ENCODE measurements around the gene KCNAB1.

KCNAB1 gene

DNA sequence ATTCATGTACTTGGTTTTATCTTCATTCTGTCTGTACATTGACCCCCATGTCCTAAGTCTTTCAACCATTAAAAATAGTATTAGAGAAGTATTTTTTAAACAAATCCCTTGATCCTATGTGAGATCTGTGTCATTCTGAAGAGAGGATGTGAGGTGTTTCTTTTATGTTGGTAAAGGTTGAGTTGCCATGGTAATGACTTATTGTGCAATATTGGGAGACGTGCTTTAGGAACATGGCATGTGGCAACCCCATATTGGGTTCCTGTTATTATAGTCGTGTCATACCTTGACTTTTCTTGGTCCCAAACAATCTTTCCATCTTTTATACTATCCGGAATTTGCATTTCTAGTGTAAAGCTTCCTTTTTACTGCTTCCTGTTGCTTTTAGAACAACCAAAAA is 203.1 kb downstream of the KCNAB1 start:
- no peak for DNase-seq (ENCODE audit: low read depth)

DNA sequence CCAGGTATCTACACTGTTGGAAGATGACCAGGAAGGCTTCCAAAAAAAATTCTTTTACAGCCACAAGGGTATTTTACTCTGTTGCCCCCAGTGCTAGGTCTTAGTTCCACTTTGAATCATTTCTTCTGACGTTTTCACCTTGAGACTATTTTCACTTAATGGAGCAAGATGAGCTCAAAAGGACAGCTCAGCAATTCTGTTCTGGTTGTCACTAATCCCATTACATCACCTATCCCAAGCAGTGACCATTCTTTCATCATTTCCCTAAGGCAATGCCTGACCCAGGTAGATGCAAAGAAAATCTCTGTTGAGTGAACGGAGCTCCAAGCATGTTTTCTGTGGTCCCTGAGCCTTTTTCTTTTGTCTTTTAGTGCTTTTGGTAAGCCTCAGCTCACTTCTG is 210.0 kb downstream of the KCNAB1 start:
- no peak for DNase-seq (ENCODE audit: low read depth)

DNA sequence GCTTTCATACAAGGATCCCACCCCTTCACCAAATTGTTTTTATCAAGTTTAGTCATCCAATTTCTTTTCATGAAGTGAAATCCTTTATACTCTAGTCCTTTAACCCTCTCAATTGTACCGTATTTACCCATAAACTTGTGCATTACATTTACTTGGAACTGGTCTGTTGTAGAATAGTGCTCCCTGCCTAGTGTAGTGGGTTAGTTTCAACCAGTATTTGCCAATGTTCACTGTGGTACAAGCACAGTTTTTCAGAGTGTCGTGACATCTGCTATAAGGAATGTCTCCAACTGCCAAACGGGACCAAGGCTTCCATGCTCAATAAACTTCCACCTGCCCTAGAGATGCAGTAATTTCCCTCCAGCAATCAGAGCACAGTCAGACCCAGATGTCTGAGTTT is 211.9 kb downstream of the KCNAB1 start:
- DNase-seq (ENCODE audit: low read depth), result no peak

DNA sequence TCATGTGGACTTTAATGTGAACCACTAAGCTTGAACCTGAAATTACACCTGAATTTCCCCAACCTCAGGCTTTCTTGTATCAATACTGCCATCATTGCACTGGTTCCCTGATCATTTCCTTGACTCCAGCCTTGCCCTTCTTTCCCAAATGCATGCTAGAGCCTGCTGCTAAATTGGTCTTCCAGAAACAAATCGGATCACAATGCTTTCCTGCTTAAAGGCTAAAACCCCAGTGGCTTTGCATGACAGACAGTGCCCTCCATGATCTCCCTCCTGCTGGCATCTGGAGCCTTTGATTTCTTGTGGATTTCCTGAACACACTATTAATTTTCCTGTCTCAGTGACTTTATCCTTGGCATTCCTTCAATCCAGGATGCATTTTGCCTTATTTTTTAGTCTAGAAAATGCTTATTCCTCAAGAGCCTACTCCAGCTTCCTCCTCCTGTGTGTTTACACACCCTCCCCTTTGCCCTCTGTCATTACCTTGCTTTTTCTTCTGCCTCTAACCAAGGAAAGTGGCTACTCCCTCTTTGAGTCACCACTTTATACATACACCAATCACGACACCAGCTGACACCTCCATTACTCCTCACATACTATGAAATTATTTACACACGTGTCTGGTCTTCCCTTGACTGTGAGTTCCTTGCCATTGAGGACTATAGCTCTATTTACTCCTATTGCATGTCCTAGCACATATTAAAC is 214.6 kb downstream of the KCNAB1 start:
- DNase-seq (ENCODE audit: low read depth), result no peak

DNA sequence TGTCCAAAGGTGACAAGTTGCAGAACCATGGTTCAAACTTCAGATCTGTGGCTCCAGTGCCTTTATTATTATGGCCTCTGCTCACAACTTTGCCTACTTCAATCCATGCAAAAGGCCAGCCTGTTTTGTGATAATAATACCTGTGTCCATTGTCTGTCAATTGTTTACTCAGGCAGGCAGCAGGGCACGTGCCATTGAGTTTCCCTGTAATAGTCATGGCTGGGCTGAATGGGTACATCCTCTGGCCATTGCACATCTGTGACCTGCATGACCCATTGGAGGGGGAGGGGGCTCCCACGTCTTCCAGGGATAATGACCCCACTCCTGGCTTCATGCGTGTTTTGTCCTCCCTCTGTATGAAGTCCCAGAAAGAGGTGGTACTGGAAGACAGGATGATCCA is 219.1 kb downstream of the KCNAB1 start:
- no peak for DNase-seq (ENCODE audit: low read depth)

DNA sequence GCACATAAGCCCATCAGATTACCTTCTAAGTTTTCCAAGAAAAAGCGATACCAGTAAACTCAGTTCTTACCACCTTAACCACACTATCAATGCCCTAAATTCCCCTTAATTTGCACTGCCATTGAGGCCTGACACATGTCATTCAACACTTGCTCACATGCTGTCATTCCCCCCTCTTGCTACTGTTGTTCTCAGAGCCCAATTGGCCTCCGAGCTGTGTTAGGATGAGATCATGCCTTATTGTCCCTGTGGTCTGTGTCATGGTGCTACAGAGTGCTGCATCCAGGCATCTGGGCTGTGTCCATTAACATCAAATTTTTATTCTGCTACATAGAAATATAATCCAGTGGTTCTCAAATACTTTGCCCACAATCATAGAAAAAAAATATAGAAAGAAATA is 221.0 kb downstream of the KCNAB1 start:
- DNase-seq (ENCODE audit: low read depth), result no peak

DNA sequence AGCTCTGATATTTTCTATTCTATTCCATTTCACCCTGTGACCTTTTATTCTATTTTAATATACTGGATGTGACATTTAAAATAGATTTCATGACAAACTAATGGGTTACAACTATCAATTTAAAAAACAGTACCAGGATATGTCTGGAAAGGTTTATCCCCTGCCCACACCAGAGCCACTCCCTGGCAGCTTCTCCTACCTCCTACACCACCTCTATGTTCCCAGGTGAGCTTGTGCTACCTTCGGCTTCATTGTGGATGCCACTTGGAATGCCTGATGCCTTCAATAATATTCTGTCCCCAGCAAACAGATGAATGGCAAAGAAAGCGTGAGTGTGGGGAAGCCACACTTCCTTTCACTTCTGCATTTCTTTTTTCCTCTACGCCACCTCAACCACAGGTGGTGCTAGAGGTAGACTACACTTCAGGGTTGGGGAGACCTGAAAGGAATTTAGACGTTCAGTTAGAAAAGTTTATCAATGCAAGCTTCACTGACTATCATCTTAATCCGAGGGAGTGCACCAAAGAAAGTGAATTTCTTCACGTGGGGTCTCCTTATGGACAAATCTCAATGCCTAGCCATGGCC is 221.5 kb downstream of the KCNAB1 start:
- DNase-seq (ENCODE audit: low read depth), result no peak

DNA sequence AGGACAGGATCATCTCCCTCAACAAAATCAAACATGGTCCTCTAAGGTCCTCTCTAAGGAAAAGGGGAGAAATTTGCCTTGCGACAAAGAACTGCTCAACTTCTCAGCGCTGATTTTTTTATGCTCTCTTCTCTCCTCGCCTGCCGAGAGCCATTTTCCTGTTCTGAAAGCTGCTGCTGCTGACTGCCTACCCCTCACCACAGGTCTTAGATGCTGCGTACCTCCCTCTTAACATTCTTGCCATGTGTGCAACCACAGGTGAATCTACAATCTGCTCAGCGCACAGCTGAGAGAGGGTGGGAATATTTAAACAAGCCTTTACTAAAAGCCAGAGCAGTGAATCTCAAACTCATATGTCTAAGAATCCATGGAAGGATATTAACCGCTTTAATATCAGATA is 223.8 kb downstream of the KCNAB1 start:
- DNase-seq (ENCODE audit: low read depth), result no peak

DNA sequence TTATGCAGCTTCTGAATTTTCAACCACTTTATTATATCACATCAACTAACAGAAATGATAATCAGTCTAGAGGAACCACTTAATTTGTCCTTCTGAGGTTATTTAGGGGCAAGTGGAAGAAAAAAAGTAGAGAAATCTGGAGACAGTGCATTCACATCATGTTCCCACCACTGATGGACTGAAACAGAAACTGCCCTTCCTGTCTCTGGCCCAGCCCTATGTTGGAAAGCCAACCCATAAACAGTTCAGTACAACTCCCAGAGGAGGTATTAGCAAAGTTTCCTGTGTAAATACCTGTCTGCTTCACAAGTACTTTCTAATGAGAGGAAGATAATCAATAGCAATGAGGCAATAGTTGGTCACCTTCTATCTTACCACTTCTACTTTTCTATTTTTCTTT is 228.7 kb downstream of the KCNAB1 start:
- DNase-seq (ENCODE audit: low read depth), result no peak

DNA sequence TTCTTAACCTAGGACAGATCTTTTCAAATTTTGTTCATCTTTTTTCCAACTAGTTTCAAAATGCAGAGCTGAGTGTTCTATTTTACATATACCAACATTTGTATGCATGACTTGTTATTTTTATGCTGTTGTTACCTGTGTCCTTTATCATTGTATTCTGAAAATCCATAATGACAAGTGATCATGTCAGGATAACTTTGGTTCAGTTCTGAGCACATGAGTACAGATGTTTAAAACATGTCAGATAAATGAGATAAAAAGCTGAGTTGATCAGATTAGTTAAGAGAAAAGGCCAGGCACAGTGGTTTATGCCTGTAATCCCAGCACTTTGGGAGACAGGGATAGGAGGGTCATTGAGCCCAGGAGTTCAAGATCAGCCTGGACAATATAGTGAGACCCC is 229.6 kb downstream of the KCNAB1 start:
- DNase-seq (ENCODE audit: low read depth), result no peak

DNA sequence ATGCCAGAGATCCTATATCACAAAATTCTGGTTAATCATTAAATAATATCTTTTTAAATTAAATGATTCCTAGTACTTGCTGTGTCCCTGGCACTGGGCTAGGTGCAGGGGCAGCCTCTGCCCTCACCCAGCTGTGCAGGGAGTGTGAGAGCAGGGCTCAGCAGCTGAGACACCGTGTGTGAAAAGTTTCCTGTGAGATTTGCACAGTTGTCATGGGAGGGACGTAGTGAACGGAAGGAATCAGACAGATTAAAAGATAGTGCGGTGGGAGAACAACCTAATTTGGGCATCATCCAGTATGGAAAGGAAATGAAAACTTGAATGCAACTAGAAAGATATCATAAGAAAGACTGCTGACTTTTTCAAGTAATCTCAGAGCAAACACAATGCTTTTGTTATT is 230.4 kb downstream of the KCNAB1 start:
- no peak for DNase-seq (ENCODE audit: low read depth)

DNA sequence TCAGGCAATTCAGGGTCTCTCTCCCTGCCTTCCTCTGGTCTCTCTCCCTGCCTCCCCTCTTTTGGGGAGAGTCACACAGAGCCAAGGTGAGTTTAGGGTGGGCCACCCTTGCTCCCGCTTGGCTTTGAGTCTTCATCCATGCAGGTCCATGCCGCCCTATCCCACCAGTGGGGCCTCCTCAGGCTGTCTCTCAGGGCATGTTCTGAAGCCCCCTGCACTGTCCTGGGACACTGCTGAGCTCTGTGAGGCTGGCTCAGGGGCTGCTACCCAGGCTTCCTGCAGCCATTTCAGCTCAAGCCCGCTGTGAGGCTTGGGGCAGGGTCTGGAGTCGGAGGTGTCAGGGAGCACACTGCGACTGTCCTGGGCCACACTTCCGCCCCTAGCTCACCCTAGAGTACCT is 231.4 kb downstream of the KCNAB1 start:
- no peak for DNase-seq (ENCODE audit: low read depth)

DNA sequence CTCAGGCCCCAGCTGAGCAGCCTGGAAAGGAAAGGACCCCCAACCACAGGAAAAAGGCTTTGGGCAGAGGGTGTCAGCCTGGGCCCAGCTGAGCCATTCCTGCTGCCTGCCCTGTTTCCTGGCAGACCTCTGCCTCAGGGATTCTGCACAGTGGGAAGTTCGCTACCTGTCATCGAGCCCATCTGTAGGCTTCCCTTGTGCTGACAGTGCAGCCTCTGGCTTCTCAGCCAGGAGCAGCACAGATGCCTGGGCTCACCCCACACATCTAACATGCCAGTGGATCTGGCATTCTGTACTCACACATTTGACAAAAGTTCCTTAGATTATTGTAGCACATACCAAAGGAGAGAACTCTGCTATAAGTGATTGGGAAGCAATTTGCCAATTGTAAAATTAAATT is 232.3 kb downstream of the KCNAB1 start:
- DNase-seq (ENCODE audit: low read depth), result no peak

DNA sequence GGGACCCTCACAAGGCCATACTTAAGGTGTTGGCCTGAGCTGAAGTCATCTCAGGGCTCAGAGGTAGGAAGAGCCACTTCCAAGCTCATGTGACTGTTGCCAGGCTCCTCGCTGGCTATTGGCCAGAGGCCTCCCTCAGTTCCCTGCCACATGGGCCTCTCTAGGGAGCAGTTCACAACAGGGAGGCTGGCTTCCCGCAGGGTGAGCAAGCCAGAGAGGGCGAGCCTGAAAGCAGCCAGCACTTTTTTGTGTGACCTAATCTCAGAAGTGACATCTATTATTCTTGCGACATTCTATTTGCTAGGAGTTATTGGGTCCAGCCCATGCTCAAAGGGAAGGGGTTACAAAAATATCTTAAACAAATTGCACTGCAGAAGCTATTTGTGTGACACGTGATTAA is 233.2 kb downstream of the KCNAB1 start:
- no peak for DNase-seq (ENCODE audit: low read depth)

DNA sequence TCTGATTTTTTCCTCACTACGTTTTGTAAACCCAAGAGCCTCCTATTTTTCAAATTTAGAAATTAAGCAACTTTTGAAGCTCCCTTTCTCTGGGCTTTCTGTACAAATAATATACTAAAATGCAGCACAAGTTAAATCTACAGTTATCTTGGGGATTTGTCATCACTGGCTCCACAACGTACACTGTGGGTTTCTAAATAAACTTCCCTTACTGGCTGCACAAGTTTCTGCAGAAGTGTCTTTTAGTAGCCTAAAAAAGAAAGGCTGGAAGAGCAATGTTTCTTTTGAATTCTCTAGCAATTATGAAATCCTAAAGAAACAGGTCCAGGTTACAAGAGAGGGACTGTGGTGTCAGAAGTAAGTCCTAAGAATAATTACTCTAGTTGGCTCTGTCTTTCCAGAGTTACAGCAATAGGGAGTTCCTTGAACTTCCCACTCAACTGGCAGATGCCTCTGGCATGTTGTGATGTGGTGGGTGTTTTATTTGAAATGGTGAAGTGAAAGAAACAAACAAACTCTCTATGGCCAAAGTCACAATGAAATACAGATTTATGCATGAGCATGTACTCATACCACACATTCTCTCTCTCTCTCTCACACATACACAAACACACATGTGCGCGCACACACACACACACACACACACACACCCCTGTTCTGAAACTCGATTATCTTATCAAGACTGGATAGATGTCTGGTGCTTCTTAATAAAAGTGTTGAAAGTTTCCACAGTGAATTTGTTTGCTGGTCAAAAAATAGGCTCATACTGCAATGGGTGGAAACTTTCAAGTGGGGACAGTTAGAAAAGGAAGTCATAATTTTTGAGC is 236.4 kb downstream of the KCNAB1 start:
- DNase-seq (ENCODE audit: low read depth), result no peak

DNA sequence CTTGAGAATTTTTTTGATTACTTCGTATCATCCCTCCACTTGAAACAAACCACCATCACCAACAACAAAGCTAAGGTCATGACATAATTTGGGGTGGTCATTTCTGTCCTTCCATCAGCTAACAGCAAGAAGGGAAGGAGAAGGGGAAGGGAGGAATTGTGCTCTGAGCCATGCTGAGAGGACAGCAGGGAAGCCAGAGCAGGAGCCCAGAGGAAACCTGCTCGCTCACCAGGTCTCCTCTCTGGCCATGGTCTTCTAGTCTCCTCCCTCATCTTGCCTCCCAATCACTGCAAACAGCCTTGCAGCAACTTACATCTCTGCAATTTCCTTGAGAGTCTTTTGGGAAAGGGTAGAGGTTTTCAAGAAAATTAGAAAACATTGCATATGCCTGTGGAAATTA is 237.9 kb downstream of the KCNAB1 start:
- no peak for DNase-seq (ENCODE audit: low read depth)

DNA sequence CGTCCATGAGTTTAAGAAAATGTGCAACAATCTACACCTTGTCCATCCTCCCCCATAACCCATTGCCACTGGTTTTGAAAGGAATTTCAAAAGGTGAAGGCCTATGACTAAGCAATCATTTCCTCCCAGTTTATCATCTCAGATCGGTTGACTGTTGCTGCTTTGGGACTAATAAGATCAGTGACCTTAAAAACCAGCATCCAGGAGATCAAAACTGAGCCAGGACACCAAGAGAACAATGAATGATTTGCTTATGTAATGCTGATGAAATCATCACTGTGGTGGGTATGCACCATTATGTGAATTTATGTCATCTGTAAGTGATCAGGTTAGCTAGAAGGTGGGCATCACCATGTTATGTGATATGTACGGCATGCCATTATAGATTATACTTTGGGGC is 239.0 kb downstream of the KCNAB1 start:
- no peak for DNase-seq (ENCODE audit: low read depth)

DNA sequence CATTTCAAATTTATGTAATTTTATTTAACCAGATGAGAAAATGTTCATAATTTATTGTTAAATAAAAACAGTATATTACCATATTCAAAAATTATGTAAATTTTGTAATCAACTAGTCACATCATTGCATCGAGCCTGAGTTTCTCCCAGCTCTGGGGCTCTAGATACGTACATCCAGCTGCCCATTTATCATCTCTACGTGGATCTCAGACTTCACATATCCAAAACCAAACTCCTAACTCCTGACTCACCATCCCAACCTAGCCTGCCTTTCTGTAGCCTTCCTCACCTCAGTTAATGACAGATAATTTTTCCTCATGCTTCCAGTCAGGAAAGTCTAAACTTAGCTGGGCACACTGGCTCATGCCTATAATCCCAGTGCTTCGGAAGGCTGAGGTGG is 239.7 kb downstream of the KCNAB1 start:
- DNase-seq (ENCODE audit: low read depth), result no peak

DNA sequence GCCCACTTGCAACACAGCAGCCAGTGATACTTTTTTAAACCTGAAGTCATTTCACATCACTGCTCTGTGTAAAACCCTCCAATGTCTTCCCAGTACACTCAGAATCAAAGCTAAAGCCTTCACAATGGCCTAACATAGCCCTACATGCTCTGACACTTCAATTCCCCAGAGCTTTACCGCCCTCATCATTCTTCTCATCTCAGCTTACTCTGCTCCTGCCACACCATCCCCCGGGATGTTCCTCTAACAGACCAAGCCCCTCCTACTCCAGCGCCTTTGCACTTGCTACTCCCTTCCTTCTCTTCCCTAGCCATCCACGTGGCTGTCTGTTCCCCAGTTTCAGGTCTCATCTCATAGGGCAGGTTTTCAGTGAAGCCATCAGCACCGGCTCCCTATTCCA is 240.6 kb downstream of the KCNAB1 start:
- no peak for DNase-seq (ENCODE audit: low read depth)

DNA sequence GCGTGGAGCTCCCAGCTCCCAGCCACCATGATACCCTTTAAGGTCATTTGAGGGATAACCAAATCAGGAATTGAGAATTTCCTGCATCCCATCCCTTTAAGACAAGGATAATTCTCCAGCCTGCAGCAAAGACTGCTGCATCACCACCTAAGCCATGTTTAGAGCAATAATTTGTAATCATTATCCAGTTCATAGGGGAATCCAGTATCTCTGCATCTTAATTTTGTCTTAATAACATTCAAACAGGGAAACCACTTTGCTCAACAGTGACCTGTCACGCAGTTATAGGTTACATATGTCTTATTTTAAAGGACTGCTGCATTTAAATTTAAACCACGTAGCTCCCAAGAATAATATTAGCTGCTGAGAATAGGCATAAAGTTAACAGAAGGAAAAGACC is 246.2 kb downstream of the KCNAB1 start:
- DNase-seq (ENCODE audit: low read depth), result no peak

DNA sequence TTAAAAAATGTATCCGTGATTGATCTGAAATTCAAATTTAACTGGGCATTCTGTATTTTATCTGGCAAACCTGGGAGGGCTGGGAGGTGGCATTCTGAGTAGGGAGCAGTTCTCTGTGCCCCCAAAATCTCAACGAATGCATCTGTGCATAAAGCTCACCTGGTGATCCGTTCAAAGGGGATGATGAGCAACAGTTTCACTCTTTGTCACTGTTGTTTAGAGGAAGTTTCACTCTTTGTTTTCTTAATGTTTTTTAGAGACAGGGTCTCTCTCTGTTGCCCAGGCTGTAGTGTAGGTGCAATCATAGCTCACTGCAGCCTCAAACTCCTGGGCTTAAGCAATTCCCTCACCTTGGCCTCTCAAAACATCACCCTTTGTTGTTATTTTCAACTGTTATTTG is 247.8 kb downstream of the KCNAB1 start:
- no peak for DNase-seq (ENCODE audit: low read depth)

DNA sequence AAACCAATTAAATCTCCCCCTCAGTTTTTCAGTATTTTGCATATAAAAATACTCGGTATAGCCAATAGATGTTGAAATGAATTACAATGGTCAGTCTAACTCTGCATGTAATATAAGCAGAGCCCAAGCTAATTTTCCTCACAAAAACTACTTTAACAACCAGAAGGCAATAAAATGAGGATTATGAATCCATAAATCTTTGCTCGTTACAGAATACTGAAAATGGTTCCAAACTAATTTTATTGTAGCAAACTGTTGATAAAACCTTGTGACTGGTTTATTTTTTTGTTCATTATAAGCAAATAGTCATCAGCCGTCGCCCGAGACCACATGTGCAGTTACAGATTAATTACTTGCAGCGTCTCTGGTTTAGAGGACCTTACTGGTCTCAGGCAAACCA is 251.3 kb downstream of the KCNAB1 start:
- DNase-seq (ENCODE audit: low read depth), result no peak

DNA sequence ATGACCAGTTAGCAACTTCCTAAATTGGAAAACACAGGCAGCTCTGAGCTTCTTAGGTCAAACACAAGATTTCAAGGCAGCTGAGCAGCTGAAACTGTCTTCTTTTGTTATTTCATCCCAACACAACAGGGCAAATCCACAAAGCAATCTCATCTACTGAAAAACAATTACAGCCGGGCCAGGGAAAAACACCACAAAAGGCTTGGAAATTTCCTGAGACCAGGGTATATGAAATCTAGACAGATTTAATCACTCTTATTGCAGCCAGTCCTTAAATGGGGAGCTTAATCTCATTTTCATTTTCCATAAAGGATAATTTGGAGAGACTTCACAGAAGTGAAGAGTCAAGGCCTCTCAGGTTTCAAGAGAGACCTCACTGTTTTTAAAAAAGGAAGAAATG is 252.7 kb downstream of the KCNAB1 start:
- no peak for DNase-seq (ENCODE audit: low read depth)

DNA sequence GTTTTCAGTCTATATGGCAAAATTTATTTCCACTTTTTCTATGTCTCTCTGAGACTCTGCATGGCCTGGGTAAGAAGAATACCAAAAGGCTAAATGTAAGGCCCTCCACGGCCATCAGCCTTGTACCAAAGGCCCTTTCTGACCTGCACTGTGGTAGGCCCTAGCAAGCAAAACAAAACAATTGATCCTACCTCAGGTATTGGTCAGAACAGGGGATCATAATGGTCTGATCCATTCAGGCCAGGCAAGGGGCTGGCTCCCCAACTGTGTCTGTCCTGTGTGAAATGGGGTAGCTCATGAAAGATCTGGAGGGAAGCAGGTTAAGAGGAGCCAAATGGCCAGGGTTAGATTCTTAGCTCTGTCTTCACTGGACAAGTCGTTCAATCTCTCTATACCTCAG is 253.3 kb downstream of the KCNAB1 start:
- DNase-seq (ENCODE audit: low read depth), result no peak
